G401.6 (cell line): ENCODE data around the gene SLC7A14.

Source experiments
- FAIRE-seq: peaks from 2 replicates; lab custom pipeline; 2012; peaks lifted over from hg19 to GRCh38; lab: Jason Lieb, UNC

SLC7A14 gene

DNA sequence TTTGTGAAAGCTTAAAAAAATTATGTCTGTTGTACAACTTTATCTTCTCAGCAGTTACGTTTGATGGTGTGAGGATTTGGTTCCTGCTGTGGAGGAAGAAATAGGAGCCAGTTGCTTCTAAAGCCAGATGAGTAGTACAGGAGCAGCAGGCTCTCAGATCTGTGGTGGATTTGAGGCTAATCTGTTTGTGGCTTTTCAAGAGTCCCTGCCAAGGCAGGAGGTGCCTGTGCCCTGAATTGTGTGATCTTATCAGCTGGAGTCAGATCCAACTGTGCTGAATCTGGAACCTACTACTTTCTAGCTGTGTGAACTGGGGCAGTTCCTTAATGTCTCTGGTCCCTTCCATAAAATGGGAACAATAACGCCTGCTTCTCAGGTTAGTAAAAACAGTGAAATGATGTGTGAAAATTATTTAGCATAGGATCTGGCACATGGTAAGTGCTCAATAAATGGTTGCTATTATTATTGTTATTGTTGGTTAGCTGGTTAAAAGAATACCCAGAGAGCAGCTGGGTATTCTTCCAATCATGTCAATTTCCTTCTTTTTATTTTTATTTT is 159.6 kb downstream of the SLC7A14 start:
- no peak for FAIRE-seq

GRCh38 chr3:170425491-170426239 is 160.2 kb downstream of the SLC7A14 start:
- FAIRE-seq: no peak

DNA sequence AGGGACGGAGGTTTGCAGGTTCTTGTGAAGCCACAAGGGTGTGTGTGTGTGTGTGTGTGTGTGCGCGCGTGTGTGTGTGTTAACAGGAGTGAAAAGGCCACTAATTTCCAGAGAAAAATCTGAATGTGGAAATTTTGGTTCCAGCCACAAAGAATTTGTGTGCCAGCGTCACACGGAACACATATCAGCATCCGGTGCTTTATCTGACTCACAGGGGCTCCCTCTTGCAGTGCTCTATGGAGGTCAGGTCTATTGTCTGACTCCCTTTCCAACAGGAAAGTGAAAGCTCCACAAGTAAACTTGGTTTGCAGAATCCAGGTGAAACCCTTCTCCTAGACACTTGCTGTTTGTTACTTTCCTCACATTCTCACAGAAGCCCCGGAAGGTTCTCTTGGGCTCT is 161.0 kb downstream of the SLC7A14 start:
- no peak for FAIRE-seq

DNA sequence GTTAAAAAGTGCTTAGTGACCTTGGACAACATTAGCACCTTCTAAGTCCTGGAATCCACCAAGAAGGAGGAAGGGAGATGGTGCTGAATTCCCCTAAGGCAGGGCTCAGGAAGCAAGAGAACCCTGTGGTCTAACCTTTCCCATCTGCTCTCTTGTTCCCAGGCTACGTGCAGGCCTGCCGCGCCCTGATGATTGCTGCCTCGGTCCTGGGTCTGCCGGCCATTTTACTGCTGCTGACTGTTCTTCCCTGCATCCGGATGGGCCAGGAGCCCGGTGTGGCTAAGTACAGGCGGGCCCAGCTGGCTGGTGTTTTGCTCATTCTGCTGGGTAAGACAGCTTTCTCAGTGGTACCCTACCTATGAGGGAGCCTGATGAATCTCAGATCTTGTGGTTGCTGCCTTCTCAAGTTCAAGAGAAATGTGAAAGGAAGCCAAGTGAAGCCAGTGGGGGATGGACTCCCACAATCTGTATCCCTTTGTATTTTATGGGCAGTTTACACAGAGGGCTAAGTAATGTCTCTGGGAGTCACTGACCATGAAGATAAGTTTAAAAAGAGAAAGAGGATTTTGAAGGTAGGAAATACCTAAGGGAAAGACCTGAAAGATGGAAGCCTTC is 162.8 kb downstream of the SLC7A14 start:
- FAIRE-seq: no peak

DNA sequence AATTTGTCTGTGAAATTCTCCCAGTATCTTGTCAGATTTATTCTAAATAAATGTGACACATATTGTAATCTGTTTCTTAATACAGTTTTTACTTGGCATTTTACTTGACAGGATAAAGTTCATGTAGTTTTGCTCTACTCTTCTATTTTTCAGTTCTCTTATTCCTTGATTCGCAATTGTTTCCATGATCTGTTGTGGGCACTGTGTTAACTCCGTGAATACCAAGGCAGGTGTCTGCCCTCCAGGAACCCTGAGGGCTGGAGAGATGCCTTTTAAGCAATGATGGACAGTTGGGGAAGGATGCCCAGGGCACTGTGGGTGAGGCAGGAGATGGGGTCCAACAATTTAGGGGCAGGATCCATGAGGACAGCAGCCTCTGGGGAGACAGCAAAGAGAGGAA is 164.1 kb downstream of the SLC7A14 start:
- no peak for FAIRE-seq

- FAIRE-seq: no peak
Measured at GRCh38 chr3:170421111-170421641, 164.7 kb downstream of the SLC7A14 start.

- no peak for FAIRE-seq
Measured at GRCh38 chr3:170420307-170420821, 165.5 kb downstream of the SLC7A14 start.

- FAIRE-seq: no peak
Measured at GRCh38 chr3:170419557-170420087, 166.3 kb downstream of the SLC7A14 start.

DNA sequence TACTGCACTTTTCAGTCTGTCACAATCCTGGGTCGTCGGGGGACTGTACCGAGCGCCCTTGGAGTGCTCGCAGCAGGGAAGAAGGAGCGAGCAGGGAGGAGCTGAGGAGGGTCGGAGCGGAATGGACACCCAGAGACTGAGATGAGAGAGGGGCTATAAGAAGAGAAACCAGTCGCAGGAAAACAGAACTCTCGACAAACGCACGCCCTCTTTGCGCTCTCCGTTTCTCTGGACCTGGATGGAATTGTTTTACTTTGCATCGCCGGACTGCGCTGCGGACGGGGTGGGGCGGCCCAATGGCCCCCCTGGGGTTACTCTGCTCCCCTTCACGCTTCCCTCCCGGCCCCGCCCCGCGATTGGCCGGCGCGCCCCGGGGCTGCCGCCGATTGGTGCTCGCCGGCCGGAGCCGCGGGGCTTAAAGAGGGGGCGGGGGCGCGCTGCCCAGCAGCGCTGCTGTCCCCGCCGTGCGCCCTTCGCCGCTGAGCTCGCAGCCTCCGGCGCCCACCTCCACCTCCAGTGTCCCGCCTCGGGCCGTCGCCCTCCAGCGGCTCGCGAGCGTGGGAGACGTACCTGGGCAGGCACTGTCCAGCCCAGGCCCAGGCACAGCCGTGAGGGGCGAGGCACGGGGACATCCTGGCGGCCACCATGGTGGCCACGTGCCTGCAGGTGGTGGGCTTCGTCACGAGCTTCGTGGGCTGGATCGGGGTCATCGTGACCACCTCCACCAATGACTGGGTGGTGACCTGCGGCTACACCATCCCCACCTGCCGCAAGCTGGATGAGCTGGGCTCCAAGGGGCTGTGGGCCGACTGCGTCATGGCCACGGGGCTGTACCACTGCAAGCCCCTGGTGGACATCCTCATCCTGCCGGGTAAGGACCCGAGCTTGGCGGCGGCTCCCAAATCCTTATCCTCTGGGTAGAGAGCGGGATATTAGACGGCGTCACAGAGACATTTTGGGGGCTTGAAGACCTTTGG is 167.2 kb downstream of the SLC7A14 start, which contains the start of gene CLDN11:
CLDN11 (plus strand) TSS at position 447 of the 977 bp plus-strand sequence; CDS start at position 646, 199 bp downstream.
- no peak for FAIRE-seq

DNA sequence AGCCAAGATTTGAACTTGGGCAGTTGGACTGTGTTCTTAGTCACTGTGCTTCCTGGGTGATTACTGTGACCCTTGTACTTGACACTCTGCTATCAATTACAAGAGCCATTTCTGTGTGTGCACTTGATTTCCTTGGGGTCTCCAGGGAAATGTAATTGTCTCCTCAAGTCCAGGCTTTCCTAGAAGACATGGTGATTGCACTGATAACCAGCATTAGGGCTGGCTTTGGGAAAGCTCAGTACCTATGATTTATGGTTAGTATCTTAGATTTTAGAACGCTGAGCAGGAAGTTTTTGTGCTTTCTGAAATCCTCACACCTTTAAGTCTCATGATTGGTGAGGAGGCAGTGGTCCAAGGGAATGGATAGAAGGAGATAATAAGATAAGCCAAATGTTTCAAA is 168.8 kb downstream of the SLC7A14 start:
- no peak for FAIRE-seq

- FAIRE-seq: peak; percentile 80
Measured at GRCh38 chr3:170414202-170414663, 171.6 kb downstream of the SLC7A14 start.

DNA sequence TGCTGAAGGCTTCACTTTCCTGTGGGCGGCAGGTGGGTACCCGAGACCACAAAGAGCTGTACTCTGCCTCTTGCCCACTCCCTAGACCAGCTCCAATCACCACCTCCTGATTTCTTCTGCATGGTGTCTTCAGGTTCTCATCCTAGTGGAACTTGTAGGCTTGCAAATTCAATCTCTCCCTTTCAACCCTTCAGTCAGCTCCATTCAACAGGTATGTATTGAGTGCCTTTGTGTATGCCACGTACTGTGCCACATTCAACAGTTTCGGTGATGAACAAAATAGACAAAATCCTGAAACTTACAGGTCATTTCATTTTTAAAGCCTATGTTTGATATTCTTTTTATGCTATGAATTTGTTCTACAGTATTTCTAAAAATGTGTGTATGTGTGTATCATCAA is 172.6 kb downstream of the SLC7A14 start:
- FAIRE-seq: no peak

DNA sequence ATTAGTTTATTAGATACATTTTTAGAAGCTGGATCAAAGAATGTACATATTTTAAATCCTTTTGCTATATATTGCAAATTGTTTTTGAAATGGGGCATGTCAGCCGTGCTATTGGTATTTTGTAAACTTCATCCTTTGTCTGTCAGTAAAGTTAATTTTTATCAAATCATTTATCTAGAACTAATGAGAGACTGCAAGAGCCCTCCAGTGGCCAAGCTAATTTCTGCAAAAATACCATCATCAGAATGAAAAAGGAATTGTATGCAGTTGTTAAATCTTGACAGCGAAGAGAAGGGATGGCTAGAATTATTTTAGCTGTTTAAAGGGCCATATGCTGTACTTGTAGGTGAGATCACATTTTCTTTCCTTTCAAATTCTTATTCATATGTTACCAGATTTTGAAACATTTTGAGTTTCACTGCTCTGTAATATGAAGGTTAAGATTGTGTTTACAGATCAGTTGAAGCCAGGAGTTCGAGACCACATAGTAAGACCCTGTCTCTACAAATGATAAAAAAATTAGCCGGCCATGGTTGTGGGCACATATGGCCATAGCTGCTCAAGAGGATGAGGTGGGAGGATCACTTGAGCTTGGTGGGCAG is 175.3 kb downstream of the SLC7A14 start:
- FAIRE-seq: peak; percentile 82
